Measurements from ENCODE around the gene HLA-DOA.
A peak's percentile ranks its signal among the peaks of the same experiment; 100 is the strongest.

HLA-DOA gene

GRCh38 chr6:33017018-33017417, 7.6 kb upstream of the HLA-DOA start:
- no peak for DNase-seq (ENCODE audit: low read depth in 3 of 3, low spot score in 1 of 3)

GRCh38 chr6:33015798-33016197, 6.4 kb upstream of the HLA-DOA start:
- no peak for DNase-seq (ENCODE audit: low read depth in 3 of 3, low spot score in 1 of 3)

- peak in 2 of 3 donors; percentile 18 for DNase-seq (ENCODE audit: low read depth in 3 of 3, low spot score in 1 of 3)
Measured at GRCh38 chr6:33014841-33015634, 5.6 kb upstream of the HLA-DOA start.

GRCh38 chr6:33013608-33014007, 4.2 kb upstream of the HLA-DOA start:
- DNase-seq (ENCODE audit: low read depth in 3 of 3, low spot score in 1 of 3): no peak

GRCh38 chr6:33010356-33010755, 965 bp upstream of the HLA-DOA start:
- DNase-seq (ENCODE audit: low read depth in 3 of 3, low spot score in 1 of 3): no peak

GRCh38 chr6:33007831-33008400, 1.5 kb downstream of the HLA-DOA start:
- DNase-seq (ENCODE audit: low read depth in 3 of 3, low spot score in 1 of 3): no peak

- DNase-seq (ENCODE audit: low read depth in 3 of 3, low spot score in 1 of 3): no peak
Measured at GRCh38 chr6:33004940-33005339, 4.5 kb downstream of the HLA-DOA start.

GRCh38 chr6:33001685-33002084, 7.7 kb downstream of the HLA-DOA start:
- no peak for DNase-seq (ENCODE audit: low read depth in 3 of 3, low spot score in 1 of 3)

GRCh38 chr6:33000055-33000454, 9.3 kb downstream of the HLA-DOA start:
- DNase-seq (ENCODE audit: low read depth in 3 of 3, low spot score in 1 of 3): no peak

- DNase-seq (ENCODE audit: low read depth in 3 of 3, low spot score in 1 of 3): no peak
Measured at GRCh38 chr6:32995448-32995847, 13.9 kb downstream of the HLA-DOA start.

GRCh38 chr6:32993363-32993973, 15.9 kb downstream of the HLA-DOA start:
- DNase-seq (ENCODE audit: low read depth in 3 of 3, low spot score in 1 of 3): no peak

GRCh38 chr6:32991972-32992371, 17.4 kb downstream of the HLA-DOA start:
- no peak for DNase-seq (ENCODE audit: low read depth in 3 of 3, low spot score in 1 of 3)

- no peak for DNase-seq (ENCODE audit: low read depth in 3 of 3, low spot score in 1 of 3)
Measured at GRCh38 chr6:32989368-32989767, 20.0 kb downstream of the HLA-DOA start.

GRCh38 chr6:32984622-32985389, 24.6 kb downstream of the HLA-DOA start:
- DNase-seq (ENCODE audit: low read depth in 3 of 3, low spot score in 1 of 3): peak in 2 of 3 donors; percentile 75 to 90

GRCh38 chr6:32983964-32984621, 25.3 kb downstream of the HLA-DOA start:
- no peak for DNase-seq (ENCODE audit: low read depth in 3 of 3, low spot score in 1 of 3)

- DNase-seq (ENCODE audit: low read depth in 3 of 3, low spot score in 1 of 3): no peak
Measured at GRCh38 chr6:32983493-32983848, 25.9 kb downstream of the HLA-DOA start.

GRCh38 chr6:32982702-32983492, 26.5 kb downstream of the HLA-DOA start:
- no peak for DNase-seq (ENCODE audit: low read depth in 3 of 3, low spot score in 1 of 3)

- DNase-seq (ENCODE audit: low read depth in 3 of 3, low spot score in 1 of 3): no peak
Measured at GRCh38 chr6:32982084-32982701, 27.2 kb downstream of the HLA-DOA start.

GRCh38 chr6:32980488-32981038, 28.8 kb downstream of the HLA-DOA start:
- no peak for DNase-seq (ENCODE audit: low read depth in 3 of 3, low spot score in 1 of 3)

All from stimulated activated CD4-positive, alpha-beta T cell treated with anti-CD3 and anti-CD28 coated beads, TNF-alpha, amount 100 ng/mL, for 1 hour (primary cell).